IMR-90 (cell line): Measurements from ENCODE around the gene SUPT3H.

Experiments
- CEBPB ChIP-seq: IDR thresholded peaks from 2 replicates; pipeline ENCODE4 v1.6.1; 2012; ENCODE audit warnings: low read depth, low read length, improper control_type of control experiment
- CTCF ChIP-seq: conservative IDR thresholded peaks from 2 replicates; pipeline ENCODE4 v1.5.1; 2012; ENCODE audit warnings: mild to moderate bottlenecking, low read depth, low read length, improper control_type of control experiment
- ELK1 ChIP-seq: fragments of 150-350 bp; IDR thresholded peaks from 2 replicates; pipeline ENCODE4 v1.6.1; 2016; ENCODE audit warnings: low read depth, mild to moderate bottlenecking, low read length, moderate library complexity, borderline replicate concordance
- FOS ChIP-seq: fragments of 150-350 bp; IDR thresholded peaks from 2 replicates; pipeline ENCODE4 v1.6.1; 2016; ENCODE audit warnings: low read depth, low read length
- MAFK ChIP-seq: IDR thresholded peaks from 2 replicates; pipeline ENCODE4 v1.6.1; 2012; ENCODE audit warnings: low read depth, low read length, improper control_type of control experiment
- MAZ ChIP-seq: IDR thresholded peaks from 2 replicates; pipeline ENCODE4 v1.6.1; 2012; ENCODE audit warnings: low read depth, mild to moderate bottlenecking, low read length, improper control_type of control experiment, moderate library complexity, borderline replicate concordance
- MXI1 ChIP-seq: IDR thresholded peaks from 2 replicates; pipeline ENCODE4 v1.6.1; 2012; ENCODE audit warnings: low read depth, mild to moderate bottlenecking, low read length, moderate library complexity, borderline replicate concordance
- NFE2L2 ChIP-seq: fragments of 150-350 bp; IDR thresholded peaks from 2 replicates; pipeline ENCODE4 v1.6.1; 2016; ENCODE audit warnings: low read depth, mild to moderate bottlenecking, low read length
- POLR2A ChIP-seq: IDR thresholded peaks from 2 replicates; pipeline ENCODE4 v1.6.1; 2012; ENCODE audit warnings: mild to moderate bottlenecking, low read depth, low read length
- RAD21 ChIP-seq: IDR thresholded peaks from 2 replicates; pipeline ENCODE4 v1.6.1; 2012; ENCODE audit warnings: low read length, improper control_type of control experiment
- RCOR1 ChIP-seq: IDR thresholded peaks from 2 replicates; pipeline ENCODE4 v1.6.1; 2012; ENCODE audit warnings: mild to moderate bottlenecking, low read length, improper control_type of control experiment; ENCODE audit not compliant: insufficient replicate concordance
- RFX5 ChIP-seq: IDR thresholded peaks from 2 replicates; pipeline ENCODE4 v1.8.0; 2012; ENCODE audit warnings: low read depth, mild to moderate bottlenecking, low read length, moderate library complexity
- SMC3 ChIP-seq: fragments of 150-350 bp; IDR thresholded peaks from 2 replicates; pipeline ENCODE4 v1.6.1; 2016; ENCODE audit warnings: low read depth, mild to moderate bottlenecking, antibody characterized with exemption, low read length, moderate library complexity
- USF2 ChIP-seq: fragments of 150-350 bp; IDR thresholded peaks from 2 replicates; pipeline ENCODE4 v1.6.1; 2017; ENCODE audit warnings: mild to moderate bottlenecking, antibody characterized with exemption, low read length, low read depth

DNA sequence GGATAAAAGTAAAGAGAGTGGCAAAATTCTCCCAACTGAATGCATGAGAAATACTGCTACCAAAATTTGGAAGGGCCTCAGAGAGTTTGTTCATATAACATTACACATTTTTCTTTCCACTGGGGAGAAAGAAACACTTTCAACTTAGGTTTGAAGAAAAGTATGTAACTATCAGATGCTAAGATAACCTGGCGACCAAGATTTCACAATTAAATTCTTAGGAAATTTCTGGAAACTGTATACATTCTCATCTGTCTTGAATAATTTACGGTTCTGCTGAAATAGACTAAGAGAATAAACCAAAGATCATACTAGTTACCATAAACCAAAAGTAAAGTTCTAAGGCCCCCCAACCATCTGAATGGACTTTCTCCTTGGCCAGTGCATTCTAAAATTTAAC is 462.6 kb downstream of the SUPT3H start:
- TF ChIP-seq CTCF, result no peak
- TF ChIP-seq POLR2A, result no peak
- TF ChIP-seq ELK1, result no peak
- no peak for TF ChIP-seq RCOR1
- TF ChIP-seq RAD21, result no peak
- TF ChIP-seq MAFK, result no peak
- TF ChIP-seq SMC3, result no peak
- TF ChIP-seq USF2, result no peak
- TF ChIP-seq RFX5, result no peak
- TF ChIP-seq FOS, result no peak
- no peak for TF ChIP-seq NFE2L2
- TF ChIP-seq MAZ, result no peak
- no peak for TF ChIP-seq CEBPB
- no peak for TF ChIP-seq MXI1
